ENCODE results near the gene MYL11.
A peak's percentile ranks its signal among the peaks of the same experiment; 100 is the strongest.

Gene MYL11

DNA sequence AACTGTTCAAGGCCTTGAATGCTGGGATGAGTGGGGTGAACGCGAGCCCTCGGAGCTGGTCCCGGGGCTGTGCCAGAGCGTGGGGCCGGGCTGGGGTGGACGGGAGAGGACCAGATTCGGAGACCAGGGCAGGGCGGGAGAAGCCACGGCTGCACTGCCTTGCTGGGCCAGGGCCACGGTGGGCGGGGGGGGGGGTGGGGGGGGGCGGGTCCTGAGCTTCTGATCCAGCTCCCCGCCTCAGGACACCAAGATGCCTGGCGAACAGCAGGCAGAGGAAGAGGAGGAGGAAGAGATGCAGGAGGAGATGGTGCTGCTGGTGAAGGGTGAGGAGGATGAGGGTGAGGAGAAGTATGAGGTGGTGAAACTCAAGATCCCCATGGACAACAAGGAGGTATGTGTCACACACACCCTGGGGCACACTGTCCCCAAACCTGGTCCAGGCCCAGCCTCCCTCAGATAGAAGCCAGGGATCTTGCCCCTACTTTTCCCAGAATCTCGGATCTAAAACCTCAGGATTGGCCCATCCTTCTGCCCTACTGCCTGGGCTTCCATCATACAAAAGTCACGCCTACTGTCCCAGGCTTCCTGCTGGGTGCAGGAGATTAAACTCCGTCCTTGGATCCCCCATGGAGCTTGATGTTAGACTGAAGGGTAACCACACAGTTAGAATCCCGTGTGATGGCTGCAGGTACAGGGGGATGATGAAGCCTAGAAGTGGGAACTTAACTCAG lies 33.4 kb downstream of the MYL11 start (continued):
- TF ChIP-seq ZBTB20 (tag by site-specific recombination; IDR thresholded peaks at IDR 0.05) (peak; percentile 49), GLIS1 (tag by site-specific recombination; IDR thresholded peaks at IDR 0.05) (peak; percentile 81), MZF1 (tag by site-specific recombination; IDR thresholded peaks at IDR 0.05; ENCODE audit: borderline replicate concordance) (peak; percentile 50; the same call in 1 of the 2 replicates), SP2 (tag by site-specific recombination; IDR thresholded peaks at IDR 0.05) (peak; percentile 2)
- TF ChIP-seq, protein P1, sequence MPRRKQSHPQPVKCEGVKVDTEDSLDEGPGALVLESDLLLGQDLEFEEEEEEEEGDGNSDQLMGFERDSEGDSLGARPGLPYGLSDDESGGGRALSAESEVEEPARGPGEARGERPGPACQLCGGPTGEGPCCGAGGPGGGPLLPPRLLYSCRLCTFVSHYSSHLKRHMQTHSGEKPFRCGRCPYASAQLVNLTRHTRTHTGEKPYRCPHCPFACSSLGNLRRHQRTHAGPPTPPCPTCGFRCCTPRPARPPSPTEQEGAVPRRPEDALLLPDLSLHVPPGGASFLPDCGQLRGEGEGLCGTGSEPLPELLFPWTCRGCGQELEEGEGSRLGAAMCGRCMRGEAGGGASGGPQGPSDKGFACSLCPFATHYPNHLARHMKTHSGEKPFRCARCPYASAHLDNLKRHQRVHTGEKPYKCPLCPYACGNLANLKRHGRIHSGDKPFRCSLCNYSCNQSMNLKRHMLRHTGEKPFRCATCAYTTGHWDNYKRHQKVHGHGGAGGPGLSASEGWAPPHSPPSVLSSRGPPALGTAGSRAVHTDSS (tag by site-specific recombination; IDR thresholded peaks at IDR 0.05) = peak; percentile 94
- TF ChIP-seq, protein P2, sequence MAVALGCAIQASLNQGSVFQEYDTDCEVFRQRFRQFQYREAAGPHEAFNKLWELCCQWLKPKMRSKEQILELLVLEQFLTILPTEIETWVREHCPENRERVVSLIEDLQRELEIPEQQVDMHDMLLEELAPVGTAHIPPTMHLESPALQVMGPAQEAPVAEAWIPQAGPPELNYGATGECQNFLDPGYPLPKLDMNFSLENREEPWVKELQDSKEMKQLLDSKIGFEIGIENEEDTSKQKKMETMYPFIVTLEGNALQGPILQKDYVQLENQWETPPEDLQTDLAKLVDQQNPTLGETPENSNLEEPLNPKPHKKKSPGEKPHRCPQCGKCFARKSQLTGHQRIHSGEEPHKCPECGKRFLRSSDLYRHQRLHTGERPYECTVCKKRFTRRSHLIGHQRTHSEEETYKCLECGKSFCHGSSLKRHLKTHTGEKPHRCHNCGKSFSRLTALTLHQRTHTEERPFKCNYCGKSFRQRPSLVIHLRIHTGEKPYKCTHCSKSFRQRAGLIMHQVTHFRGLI (tag by site-specific recombination; IDR thresholded peaks at IDR 0.05) = 0 out of 2 replicates have a peak, but pooled peaks have one; percentile 58

DNA sequence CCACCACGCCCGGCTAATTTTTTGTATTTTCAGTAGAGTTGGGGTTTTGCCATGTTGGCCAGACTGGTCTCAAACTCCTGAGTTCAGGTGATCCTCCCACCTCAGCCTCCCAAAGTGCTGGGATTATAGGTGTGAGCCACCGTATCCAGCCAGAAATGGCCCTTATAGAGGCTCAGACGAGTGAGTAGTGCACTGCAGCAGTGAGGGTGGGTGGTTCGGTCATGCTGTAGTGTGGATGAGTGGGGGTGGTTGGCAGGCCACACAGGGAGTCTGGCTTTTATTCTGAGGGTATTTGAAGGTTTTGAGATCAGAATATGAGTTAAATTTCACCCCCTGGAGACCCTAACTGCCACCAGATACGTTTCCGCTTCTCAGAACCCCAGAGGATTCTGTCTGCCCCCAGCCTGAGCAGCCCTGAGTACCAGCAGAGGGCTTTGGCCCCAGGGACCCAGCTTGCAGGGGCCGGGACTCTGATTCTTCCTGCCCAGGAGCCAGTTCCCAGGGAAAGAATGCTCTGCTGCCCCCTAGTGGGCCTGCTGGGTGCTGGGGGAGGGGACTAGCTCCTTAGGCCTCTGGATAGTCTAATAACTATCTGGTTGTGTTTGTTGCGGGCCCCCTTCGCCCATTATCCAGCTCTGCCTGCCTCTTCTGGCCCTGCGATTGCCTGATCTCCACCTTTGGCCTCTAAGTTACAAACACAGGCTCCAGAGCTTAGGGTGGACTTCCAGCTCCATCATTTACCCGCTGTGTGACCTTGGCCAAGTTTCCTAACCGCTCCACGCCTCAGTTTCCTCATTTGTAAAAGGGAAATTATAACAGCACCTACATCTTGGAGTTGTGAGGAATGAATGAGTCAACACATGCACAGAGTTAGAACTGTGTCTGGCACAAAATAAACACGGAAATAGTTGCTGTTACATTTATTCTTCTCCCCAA lies 34.8 kb downstream of the MYL11 start:
- no peak overlapping the region for H3K27ac ChIP-seq (ENCODE audit: extremely low read depth, low read depth, low read length)
- no peak overlapping the region for H3K4me3 ChIP-seq (ENCODE audit: low read depth, low read length)
- ChIA-PET CTCF (interaction anchor here (0.6 to 2.9 kb wide), 57 partner anchors 9 to 692 kb away, joined by 3 to 27 read pairs (median 4); partner anchors contain the start of genes CD2BP2, CORO1A, DCTPP1 and MYL11), POLR2A (interaction anchor here (0.6 to 5.9 kb wide), 21 partner anchors 8 to 344 kb away, joined by 3 to 64 read pairs (median 4); partner anchors contain the start of genes ALDOA, CD2BP2, DCTPP1 and PRR14)
- H3K9me3 ChIP-seq (ENCODE audit: control insufficient read depth, insufficient read depth, low read depth, low read length) = no peaks in the 10 kb centered on the region
- peaks cover 5% of the 10 kb centered on the region; the same call in 1 of the 2 replicates for H3K4me1 ChIP-seq (ENCODE audit: control insufficient read depth, insufficient read depth, low read length)
- H3K36me3 ChIP-seq (ENCODE audit: control insufficient read depth in 2 of 2, insufficient read depth in 1 of 2, low read length in 2 of 2) = peaks cover 14 to 52% of the 10 kb centered on the region in 2 experiments; a peak in 2 of 3 replicates
- TF ChIP-seq, protein P3, sequence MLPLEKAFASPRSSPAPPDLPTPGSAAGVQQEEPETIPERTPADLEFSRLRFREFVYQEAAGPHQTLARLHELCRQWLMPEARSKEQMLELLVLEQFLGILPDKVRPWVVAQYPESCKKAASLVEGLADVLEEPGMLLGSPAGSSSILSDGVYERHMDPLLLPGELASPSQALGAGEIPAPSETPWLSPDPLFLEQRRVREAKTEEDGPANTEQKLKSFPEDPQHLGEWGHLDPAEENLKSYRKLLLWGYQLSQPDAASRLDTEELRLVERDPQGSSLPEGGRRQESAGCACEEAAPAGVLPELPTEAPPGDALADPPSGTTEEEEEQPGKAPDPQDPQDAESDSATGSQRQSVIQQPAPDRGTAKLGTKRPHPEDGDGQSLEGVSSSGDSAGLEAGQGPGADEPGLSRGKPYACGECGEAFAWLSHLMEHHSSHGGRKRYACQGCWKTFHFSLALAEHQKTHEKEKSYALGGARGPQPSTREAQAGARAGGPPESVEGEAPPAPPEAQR (tag by site-specific recombination; IDR thresholded peaks at IDR 0.05) = no peak
- TF ChIP-seq ZBTB21 (tag by site-specific recombination; IDR thresholded peaks at IDR 0.05) (0 out of 2 replicates have a peak, but pooled peaks have one; percentile 18), KLF8 (tag by site-specific recombination; IDR thresholded peaks at IDR 0.05) (0 out of 2 replicates have a peak, but pooled peaks have one; percentile 20), ZNF292 (tag by site-specific recombination; IDR thresholded peaks at IDR 0.05; ENCODE audit: borderline replicate concordance, low read depth) (no peak), MEIS1 (CRISPR knock-in tag; IDR thresholded peaks at IDR 0.05; ENCODE audit: borderline replicate concordance) (no peak), ZNF23 (tag by site-specific recombination; IDR thresholded peaks at IDR 0.05; ENCODE audit: borderline replicate concordance) (no peak), ZNF623 (tag by site-specific recombination; IDR thresholded peaks at IDR 0.05) (peak; percentile 20; the same call in 1 of the 2 replicates), ZNF521 (tag by site-specific recombination; IDR thresholded peaks at IDR 0.05) (no peak), ZNF184 (tag by site-specific recombination; IDR thresholded peaks at IDR 0.05) (peak; percentile 84; the same call in 1 of the 2 replicates), ZBTB17 (tag by site-specific recombination; IDR thresholded peaks at IDR 0.05) (peak; percentile 76), ZNF426 (tag by site-specific recombination; IDR thresholded peaks at IDR 0.05) (no peak), ZNF707 (tag by site-specific recombination; IDR thresholded peaks at IDR 0.05) (no peak), GLIS2 (tag by site-specific recombination; IDR thresholded peaks at IDR 0.05) (peak; percentile 71), KLF10 (tag by site-specific recombination; IDR thresholded peaks at IDR 0.05) (peak; percentile 72), ZNF121 (tag by site-specific recombination; IDR thresholded peaks at IDR 0.05) (no peak), ZNF37A (tag by site-specific recombination; IDR thresholded peaks at IDR 0.05) (no peak), SALL2 (tag by site-specific recombination; IDR thresholded peaks at IDR 0.05; ENCODE audit: borderline replicate concordance) (no peak)
- TF ChIP-seq, protein P4, sequence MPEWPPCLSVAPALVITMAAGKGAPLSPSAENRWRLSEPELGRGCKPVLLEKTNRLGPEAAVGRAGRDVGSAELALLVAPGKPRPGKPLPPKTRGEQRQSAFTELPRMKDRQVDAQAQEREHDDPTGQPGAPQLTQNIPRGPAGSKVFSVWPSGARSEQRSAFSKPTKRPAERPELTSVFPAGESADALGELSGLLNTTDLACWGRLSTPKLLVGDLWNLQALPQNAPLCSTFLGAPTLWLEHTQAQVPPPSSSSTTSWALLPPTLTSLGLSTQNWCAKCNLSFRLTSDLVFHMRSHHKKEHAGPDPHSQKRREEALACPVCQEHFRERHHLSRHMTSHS (tag by site-specific recombination; IDR thresholded peaks at IDR 0.05) = no peak
- TF ChIP-seq, protein P5, sequence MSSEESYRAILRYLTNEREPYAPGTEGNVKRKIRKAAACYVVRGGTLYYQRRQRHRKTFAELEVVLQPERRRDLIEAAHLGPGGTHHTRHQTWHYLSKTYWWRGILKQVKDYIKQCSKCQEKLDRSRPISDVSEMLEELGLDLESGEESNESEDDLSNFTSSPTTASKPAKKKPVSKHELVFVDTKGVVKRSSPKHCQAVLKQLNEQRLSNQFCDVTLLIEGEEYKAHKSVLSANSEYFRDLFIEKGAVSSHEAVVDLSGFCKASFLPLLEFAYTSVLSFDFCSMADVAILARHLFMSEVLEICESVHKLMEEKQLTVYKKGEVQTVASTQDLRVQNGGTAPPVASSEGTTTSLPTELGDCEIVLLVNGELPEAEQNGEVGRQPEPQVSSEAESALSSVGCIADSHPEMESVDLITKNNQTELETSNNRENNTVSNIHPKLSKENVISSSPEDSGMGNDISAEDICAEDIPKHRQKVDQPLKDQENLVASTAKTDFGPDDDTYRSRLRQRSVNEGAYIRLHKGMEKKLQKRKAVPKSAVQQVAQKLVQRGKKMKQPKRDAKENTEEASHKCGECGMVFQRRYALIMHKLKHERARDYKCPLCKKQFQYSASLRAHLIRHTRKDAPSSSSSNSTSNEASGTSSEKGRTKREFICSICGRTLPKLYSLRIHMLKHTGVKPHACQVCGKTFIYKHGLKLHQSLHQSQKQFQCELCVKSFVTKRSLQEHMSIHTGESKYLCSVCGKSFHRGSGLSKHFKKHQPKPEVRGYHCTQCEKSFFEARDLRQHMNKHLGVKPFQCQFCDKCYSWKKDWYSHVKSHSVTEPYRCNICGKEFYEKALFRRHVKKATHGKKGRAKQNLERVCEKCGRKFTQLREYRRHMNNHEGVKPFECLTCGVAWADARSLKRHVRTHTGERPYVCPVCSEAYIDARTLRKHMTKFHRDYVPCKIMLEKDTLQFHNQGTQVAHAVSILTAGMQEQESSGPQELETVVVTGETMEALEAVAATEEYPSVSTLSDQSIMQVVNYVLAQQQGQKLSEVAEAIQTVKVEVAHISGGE (tag by site-specific recombination; conservative IDR thresholded peaks at IDR 0.05; ENCODE audit: low read depth) = 0 out of 2 replicates have a peak, but pooled peaks have one; percentile 30

Measured in HEK293 (cell line).